NCI-H69 (cell line): Measurements from ENCODE around the gene IZUMO2.
"Not testable (repeated sequence)": the region's sequence is repeated elsewhere in the genome, so short reads cannot be mapped to it uniquely, and the experiment has no call there.

Source experiments
- DNase-seq: peaks from one replicate; lab custom pipeline; 2025; lab: John Stamatoyannopoulos, UW

Gene IZUMO2

GRCh38 chr19:50135856-50136602 lies 27.1 kb downstream of the IZUMO2 start:
- not testable (repeated sequence) for DNase-seq

- DNase-seq: not testable (repeated sequence)
Measured at GRCh38 chr19:50134777-50135719, 28.0 kb downstream of the IZUMO2 start.

GRCh38 chr19:50133518-50134492 lies 29.3 kb downstream of the IZUMO2 start:
- not testable (repeated sequence) for DNase-seq

GRCh38 chr19:50104012-50104411 lies 59.1 kb downstream of the IZUMO2 start:
- not testable (repeated sequence) for DNase-seq

GRCh38 chr19:50103405-50103804 lies 59.7 kb downstream of the IZUMO2 start:
- not testable (repeated sequence) for DNase-seq
